Naive B cell (primary cell): ENCODE data around the gene FGD5. TPM values are rescaled to one million over a fixed set of nuclear protein-coding genes. Genes with fewer than 3 reads are reported as not detected.

Source experiments
- ATAC-seq, 2 donors: fragments of 150-1000 bp; cut with Tn5 transposase; 2 replicates each; pipeline ENCODE4 v1.10.0; 2021; ENCODE audit warnings: low read depth in 2 of 2, mild to moderate bottlenecking in 2 of 2, moderate library complexity in 2 of 2
- DNase-seq: peaks from one replicate; pipeline ENCODE4 v3.0.0; 2022
- H3K27ac Mint-ChIP-seq, 6 donors: one replicate each; pipeline ENCODE4 v1.8.0; 2020 to 2022; ENCODE audit warnings: mild to moderate bottlenecking in 6 of 6, mixed read lengths in 6 of 6, moderate library complexity in 5 of 6, inconsistent platforms in 2 of 6
- H3K27me3 Mint-ChIP-seq, 3 donors: one replicate each; pipeline ENCODE4 v1.8.0; 2021 to 2022; ENCODE audit warnings: mixed read lengths in 3 of 3, mild to moderate bottlenecking in 1 of 3
- H3K36me3 Mint-ChIP-seq, 2 donors: one replicate each; pipeline ENCODE4 v1.8.0; 2020 to 2022; ENCODE audit warnings: mixed read lengths in 2 of 2, inconsistent platforms in 1 of 2, mild to moderate bottlenecking in 1 of 2
- H3K4me1 Mint-ChIP-seq, 3 donors: one replicate each; pipeline ENCODE4 v1.8.0; 2020 to 2022; ENCODE audit warnings: mixed read lengths in 3 of 3, inconsistent platforms in 1 of 3, mild to moderate bottlenecking in 1 of 3, moderate library complexity in 1 of 3
- H3K4me3 Mint-ChIP-seq, 8 donors: one replicate each; pipeline ENCODE4 v1.8.0; 2020 to 2022; ENCODE audit warnings: mild to moderate bottlenecking in 8 of 8, mixed read lengths in 8 of 8, moderate library complexity in 8 of 8, inconsistent platforms in 2 of 8
- H3K9me3 Mint-ChIP-seq, 7 donors: one replicate each; pipeline ENCODE4 v1.8.0; 2020 to 2022; ENCODE audit warnings: mixed read lengths in 7 of 7, mild to moderate bottlenecking in 5 of 7, inconsistent platforms in 2 of 7, moderate library complexity in 1 of 7
- polyA plus RNA-seq, 6 donors: library from polyadenylated mRNA; unstranded; fragments of 300-500 nt; fragmentation: Illumina TruSeq; gene quantifications; one replicate each; pipeline ENCODE4 v1.2.3, GENCODE V29; 2021; ENCODE audit warnings: low read depth in 6 of 6

Gene FGD5
- polyA plus RNA-seq, 6 donors from 2014 or later = 0.07 TPM; not detected in 5

DNA sequence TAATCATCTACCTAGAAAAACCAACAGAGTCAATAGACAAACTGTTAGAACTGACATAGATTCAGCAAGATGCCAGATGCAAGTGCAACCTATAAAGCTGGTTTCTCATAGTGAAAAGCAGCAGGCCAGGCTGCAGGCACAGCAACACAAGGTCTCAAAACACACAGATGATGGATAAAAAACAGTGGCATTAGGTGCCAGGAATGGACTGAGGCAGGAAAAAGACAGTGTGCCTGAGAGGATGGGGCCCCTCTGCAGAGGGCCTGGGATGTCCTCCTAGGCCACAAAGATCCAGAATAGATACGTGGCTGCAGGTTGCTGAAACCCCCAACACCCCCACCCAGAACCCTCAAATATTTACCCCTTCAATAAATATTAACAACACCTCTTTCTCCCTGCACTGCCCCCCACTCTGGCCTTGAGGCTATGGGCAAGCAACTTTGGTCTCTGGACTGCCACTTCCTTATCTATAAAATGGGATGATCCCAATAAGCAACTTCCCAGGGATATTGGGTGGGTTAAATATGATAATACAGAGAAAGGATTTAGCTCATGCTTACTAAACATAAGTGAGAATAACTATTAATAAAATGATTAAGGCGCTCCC is 35.2 kb upstream of the FGD5 start:
- Mint-ChIP-seq H3K9me3 (peaks cover 0 to 23% (median 8%) of the 10 kb centered on the region in 7 donors), H3K4me1 (no peaks in the 10 kb centered on the region), H3K27ac (no peak overlapping the region), H3K27me3 (peaks cover 13 to 35% (median 16%) of the 10 kb centered on the region in 3 donors), H3K36me3 (peaks cover 5 to 10% of the 10 kb centered on the region in 2 donors), H3K4me3 (no peak overlapping the region)
- no peak for ATAC-seq
- no peak for DNase-seq

DNA sequence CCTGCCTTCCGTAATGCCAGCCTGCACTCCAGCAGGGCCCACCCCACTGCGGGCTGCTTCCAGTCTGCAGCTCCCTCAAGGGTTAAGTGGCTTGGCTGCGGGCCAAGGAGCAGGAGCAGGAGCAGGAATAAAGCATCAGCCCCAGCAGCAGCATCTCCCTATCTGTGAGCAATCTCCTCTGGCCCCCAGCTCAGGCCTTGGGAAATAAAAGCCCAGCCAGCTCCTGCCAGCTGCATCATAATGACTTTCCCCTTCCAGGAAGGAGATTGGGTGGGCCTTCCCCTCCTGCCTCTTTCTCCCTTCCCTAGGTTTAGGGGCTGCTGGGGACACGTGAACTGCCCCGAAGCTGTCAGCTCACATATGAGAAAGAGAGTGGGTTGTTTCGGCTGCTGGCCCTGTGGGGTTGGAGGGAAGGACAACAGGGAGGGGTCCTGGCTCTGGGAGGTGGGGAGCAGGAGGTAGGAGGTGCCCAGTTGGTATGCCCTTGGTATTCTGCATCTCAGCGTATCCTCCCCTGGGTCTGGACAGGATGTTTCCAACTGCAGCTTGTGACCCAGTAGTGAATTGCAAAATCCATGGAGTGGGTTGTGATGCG is 34.6 kb upstream of the FGD5 start:
- ATAC-seq (no peak), DNase-seq (no peak)
- Mint-ChIP-seq H3K27ac (peak overlapping the region in 1 of 6 donors; percentile 53), H3K9me3 (peaks cover 0 to 17% (median 3%) of the 10 kb centered on the region in 7 donors), H3K4me3 (no peak overlapping the region), H3K4me1 (no peaks in the 10 kb centered on the region), H3K27me3 (peaks cover 13 to 37% (median 18%) of the 10 kb centered on the region in 3 donors), H3K36me3 (peaks cover 2 to 5% of the 10 kb centered on the region in 2 donors)

GRCh38 chr3:14785207-14786155 is 33.3 kb upstream of the FGD5 start:
- Mint-ChIP-seq H3K4me1 (no peaks in the 10 kb centered on the region), H3K36me3 (no peaks in the 10 kb centered on the region), H3K27me3 (peaks cover 25 to 50% (median 26%) of the 10 kb centered on the region in 3 donors), H3K9me3 (peaks cover 0 to 9% (median 0%) of the 10 kb centered on the region in 7 donors), H3K4me3 (no peak overlapping the region), H3K27ac (no peak overlapping the region)
- no peak for DNase-seq
- no peak for ATAC-seq

DNA sequence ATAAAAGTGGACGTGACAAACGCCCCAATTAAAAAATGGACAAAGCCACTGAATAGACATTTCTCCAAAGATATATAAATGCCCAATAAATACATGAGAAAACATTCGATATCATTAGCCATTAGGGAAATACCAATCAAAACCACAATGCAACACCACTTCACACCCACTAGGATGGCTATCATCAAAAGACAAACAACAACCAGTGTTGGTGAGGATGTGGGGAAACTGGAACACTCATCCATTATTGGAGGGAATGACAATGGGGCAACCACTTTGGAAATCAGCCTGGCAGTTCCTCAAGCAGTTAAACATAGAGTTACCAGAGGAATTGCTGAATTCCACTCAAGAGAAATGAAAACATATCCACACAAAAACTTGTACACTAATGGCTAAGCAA is 32.4 kb upstream of the FGD5 start:
- Mint-ChIP-seq H3K4me3 (no peak overlapping the region), H3K4me1 (no peaks in the 10 kb centered on the region), H3K27me3 (peaks cover 31 to 53% (median 31%) of the 10 kb centered on the region in 3 donors)

DNA sequence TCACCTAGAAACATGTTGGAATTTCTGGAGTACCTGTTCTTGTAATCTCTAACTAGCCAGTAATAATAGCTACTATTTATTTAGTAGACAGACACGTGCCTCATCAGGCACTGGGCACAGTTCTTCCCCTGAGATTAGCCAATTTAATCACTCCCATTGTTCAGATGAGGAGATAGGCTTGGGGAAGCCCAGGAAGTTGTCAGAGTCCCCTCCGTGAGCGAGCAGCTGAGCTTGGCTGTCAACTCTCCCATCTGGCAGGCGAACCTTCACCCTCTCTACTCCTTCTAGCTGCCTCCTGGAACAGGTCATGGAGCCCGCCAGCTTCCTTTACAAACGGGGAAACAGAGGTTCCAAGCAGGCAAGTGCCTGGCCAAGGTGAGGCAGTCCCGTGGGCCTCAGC is 31.1 kb upstream of the FGD5 start:
- ATAC-seq (no peak), DNase-seq (no peak)
- no peak overlapping the region for H3K27ac Mint-ChIP-seq

More for the DNA sequence above, 32.4 kb upstream of the FGD5 start:
- no peak overlapping the region for H3K27ac Mint-ChIP-seq
- peaks cover 0 to 9% (median 0%) of the 10 kb centered on the region in 7 donors for H3K9me3 Mint-ChIP-seq
- DNase-seq = no peak
- H3K36me3 Mint-ChIP-seq = no peaks in the 10 kb centered on the region
- ATAC-seq = no peak

DNA sequence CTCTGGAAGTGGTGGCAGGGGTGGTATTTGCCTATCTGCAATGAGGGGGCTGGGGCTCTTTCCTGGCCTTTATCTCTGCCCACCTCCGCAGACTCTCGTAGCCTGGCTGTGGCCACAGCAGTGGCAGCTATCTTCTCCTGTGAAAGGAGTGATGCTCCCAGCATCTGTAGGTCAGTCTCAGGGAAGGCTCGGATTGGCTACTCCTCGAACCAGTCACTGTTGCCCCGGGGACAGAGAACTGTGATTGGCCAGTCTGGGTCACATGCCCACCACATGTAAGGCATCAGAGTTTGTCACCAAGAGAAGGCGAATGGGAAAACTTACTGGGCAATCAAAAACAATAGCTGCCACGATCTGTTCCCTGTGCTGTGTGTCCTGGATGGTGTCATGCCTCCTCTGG is 30.1 kb upstream of the FGD5 start:
- Mint-ChIP-seq H3K4me1 (no peaks in the 10 kb centered on the region), H3K4me3 (no peak overlapping the region), H3K27me3 (peaks cover 31 to 62% (median 40%) of the 10 kb centered on the region in 3 donors), H3K27ac (no peak overlapping the region), H3K9me3 (peaks cover 0 to 9% (median 0%) of the 10 kb centered on the region in 7 donors), H3K36me3 (no peaks in the 10 kb centered on the region)
- no peak for ATAC-seq
- no peak for DNase-seq

More for the DNA sequence above, 31.1 kb upstream of the FGD5 start:
- Mint-ChIP-seq H3K9me3 (peaks cover 0 to 9% (median 0%) of the 10 kb centered on the region in 7 donors), H3K4me1 (no peaks in the 10 kb centered on the region), H3K36me3 (no peaks in the 10 kb centered on the region), H3K4me3 (no peak overlapping the region), H3K27me3 (peaks cover 32 to 57% (median 33%) of the 10 kb centered on the region in 3 donors)

GRCh38 chr3:14789221-14789620 is 29.5 kb upstream of the FGD5 start:
- Mint-ChIP-seq H3K4me3 (no peak overlapping the region), H3K36me3 (no peaks in the 10 kb centered on the region), H3K27ac (no peak overlapping the region), H3K4me1 (no peaks in the 10 kb centered on the region), H3K9me3 (peaks cover 0 to 9% (median 0%) of the 10 kb centered on the region in 7 donors), H3K27me3 (peaks cover 32 to 61% (median 40%) of the 10 kb centered on the region in 3 donors)
- DNase-seq (no peak), ATAC-seq (no peak)

DNA sequence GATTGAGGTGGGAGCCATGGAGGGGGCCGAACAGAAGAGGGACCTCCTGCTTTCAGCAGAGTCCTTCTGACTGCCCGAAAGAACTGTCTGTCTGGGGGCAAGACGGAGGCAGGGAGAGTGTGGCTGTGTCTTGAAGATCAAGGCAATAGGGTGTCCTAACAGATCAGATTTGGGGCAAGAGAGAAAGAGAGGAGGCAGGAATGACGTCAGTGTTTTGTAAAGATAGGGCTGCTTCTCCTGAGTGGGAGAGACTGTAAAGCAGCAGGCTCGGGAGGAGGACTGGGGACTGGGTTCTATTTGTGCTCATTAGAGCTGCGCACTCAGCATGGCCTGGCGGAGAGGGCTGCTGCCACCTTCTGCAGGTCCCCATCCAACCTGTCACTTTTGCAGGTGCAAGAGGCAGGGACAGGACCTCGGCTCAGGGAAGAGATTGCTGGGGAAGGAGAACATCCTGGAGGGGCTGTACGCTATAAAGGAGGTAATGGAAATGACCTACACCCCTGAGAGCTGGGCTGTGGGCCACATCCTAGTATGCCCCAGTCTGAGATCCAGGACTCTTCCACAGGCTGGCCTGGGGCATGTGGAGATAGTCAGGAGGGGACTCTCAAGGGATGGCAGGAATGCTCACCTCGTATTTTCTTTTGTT is 29.0 kb upstream of the FGD5 start:
- Mint-ChIP-seq H3K27ac (no peak overlapping the region), H3K4me1 (no peaks in the 10 kb centered on the region), H3K36me3 (no peaks in the 10 kb centered on the region), H3K27me3 (peaks cover 37 to 56% (median 40%) of the 10 kb centered on the region in 3 donors), H3K9me3 (peaks cover 0 to 9% (median 0%) of the 10 kb centered on the region in 7 donors), H3K4me3 (no peak overlapping the region)
- DNase-seq (no peak), ATAC-seq (no peak)

- H3K27ac Mint-ChIP-seq = no peak overlapping the region
- no peaks in the 10 kb centered on the region for H3K36me3 Mint-ChIP-seq
- ATAC-seq (no peak), DNase-seq (no peak)
- peaks cover 0 to 4% (median 0%) of the 10 kb centered on the region in 7 donors for H3K9me3 Mint-ChIP-seq
- no peak overlapping the region for H3K4me3 Mint-ChIP-seq
- no peaks in the 10 kb centered on the region for H3K4me1 Mint-ChIP-seq
- H3K27me3 Mint-ChIP-seq = peaks cover 32 to 43% (median 37%) of the 10 kb centered on the region in 3 donors
Measured at GRCh38 chr3:14791343-14791945, 27.3 kb upstream of the FGD5 start.

DNA sequence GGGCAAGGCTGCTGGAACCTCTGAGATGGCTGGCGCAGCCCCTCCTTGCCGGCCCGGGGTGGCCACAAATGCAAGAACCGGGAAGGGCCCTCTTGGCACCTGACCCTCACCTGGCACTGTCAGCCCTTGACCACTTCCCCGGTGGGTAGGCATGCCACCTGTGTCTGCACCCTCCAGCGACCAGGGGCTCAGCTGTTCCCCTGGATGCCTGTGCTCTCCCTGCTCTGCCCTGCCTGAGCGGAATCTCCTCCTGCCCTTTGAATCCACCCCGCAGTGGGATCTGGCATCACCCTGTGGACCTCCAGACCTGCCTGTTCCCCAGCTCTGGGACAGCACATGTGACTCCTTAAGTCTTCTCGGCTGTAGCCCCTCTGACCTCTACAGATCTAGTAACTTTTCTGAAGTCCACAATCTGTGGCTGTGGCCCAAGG is 26.1 kb upstream of the FGD5 start:
- Mint-ChIP-seq H3K27ac (no peak overlapping the region), H3K4me1 (no peaks in the 10 kb centered on the region), H3K27me3 (peaks cover 29 to 37% (median 31%) of the 10 kb centered on the region in 3 donors), H3K4me3 (no peak overlapping the region), H3K9me3 (peaks cover 0 to 4% (median 0%) of the 10 kb centered on the region in 7 donors), H3K36me3 (no peaks in the 10 kb centered on the region)
- DNase-seq = no peak
- no peak for ATAC-seq

DNA sequence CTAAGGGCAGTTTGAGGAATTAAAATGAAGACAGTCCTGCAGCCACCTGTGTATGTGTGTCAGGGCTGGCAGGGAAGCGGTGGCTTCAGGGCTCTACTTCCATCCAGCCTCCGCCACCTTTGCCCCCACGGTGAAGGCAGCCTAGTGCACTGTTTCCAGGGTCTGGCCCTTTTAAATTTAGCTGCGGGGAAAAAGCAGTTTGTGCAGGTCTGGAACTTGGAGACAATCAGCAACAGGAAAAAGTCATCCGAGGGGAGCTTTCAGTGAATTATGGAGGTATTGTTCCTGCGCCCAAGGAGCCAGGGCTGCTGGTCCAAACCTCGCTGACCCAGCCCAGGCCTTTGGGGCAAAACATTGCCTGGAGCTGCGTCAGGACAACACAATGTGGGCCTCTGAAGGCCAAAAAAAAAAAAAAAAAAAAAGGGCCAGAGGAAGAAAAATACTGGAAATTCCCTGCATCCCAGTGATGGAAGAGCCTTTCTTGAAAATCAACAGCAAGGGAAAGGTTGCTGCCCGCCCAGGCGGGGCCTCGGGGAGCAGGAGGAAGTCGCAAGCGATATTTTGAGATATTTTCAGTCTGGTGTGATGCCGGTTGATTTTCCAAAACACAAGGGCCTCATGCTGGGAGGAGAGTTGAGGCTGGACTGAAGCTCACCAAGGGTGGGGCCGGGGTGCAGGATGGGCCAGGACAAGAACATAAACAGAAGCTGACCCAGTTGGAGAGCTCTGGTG is 25.5 kb upstream of the FGD5 start:
- no peak overlapping the region for H3K27ac Mint-ChIP-seq
- ATAC-seq (no peak), DNase-seq (no peak)
- peaks cover 26 to 32% (median 28%) of the 10 kb centered on the region in 3 donors for H3K27me3 Mint-ChIP-seq
- H3K36me3 Mint-ChIP-seq = no peaks in the 10 kb centered on the region
- H3K9me3 Mint-ChIP-seq = peaks cover 0 to 4% (median 0%) of the 10 kb centered on the region in 7 donors
- no peaks in the 10 kb centered on the region for H3K4me1 Mint-ChIP-seq
- H3K4me3 Mint-ChIP-seq = no peak overlapping the region

GRCh38 chr3:14793858-14794234 is 24.9 kb upstream of the FGD5 start:
- Mint-ChIP-seq H3K9me3 (peaks cover 0 to 4% (median 0%) of the 10 kb centered on the region in 7 donors), H3K4me1 (no peaks in the 10 kb centered on the region), H3K27ac (no peak overlapping the region), H3K36me3 (no peaks in the 10 kb centered on the region), H3K27me3 (peaks cover 26 to 32% (median 29%) of the 10 kb centered on the region in 3 donors), H3K4me3 (no peak overlapping the region)
- DNase-seq (no peak), ATAC-seq (no peak)
